ENCODE data around the gene ELOVL5.
A peak's percentile ranks its signal among the peaks of the same experiment; 100 is the strongest.

The ELOVL5 gene, protein sequence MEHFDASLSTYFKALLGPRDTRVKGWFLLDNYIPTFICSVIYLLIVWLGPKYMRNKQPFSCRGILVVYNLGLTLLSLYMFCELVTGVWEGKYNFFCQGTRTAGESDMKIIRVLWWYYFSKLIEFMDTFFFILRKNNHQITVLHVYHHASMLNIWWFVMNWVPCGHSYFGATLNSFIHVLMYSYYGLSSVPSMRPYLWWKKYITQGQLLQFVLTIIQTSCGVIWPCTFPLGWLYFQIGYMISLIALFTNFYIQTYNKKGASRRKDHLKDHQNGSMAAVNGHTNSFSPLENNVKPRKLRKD

DNA sequence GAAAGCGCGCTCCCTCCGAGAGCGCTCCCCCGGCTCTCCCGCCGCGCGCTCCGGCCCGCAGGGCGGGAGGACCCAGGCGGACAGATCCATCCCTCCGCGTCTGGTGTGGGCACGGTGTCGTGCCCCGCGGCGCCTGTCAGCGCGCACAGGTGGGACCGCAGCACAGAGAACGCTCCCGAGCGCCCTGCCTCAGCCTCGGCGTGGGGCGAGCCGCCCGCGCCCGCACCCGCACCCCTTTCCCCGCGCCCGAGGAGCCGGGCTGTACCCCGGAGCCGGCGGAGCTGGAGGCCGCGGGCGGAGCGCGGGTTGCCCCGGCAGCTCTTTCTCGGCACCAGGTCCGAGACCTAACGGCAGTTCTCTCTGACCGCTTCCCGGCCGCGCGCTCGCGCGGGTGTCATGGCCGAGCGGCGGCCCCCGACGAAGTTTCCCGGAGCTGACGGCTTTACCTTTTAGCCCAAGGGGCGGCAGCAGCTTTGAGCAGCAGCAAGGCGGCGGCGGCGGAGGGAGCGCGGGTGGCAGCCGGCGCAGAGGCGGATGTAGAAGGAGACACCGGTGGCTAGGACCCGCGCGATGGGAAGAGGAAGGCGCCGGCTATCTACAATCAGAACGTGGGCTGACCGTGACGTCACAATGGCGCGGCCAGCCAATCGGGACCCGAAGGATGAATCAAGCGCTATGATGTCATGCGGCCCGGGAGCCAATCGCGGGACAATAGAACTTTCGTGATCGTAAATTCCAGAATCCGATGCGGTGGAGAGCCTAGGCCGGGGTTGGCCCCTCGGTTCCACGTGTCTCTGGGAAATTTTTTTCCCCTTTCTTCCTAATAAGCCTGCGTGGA lies at the start of gene ELOVL5:
ELOVL5 (minus strand) TSS at position 580 of the 838 bp plus-strand sequence. CDS start 53,251 bp downstream, outside the sequence.
- Histone ChIP-seq H3K4me1 (ENCODE audit: low read length) (peaks cover 22% of the 10 kb centered on the region), H4K20me1 (ENCODE audit: insufficient read depth, low read length) (peaks cover 35% of the 10 kb centered on the region), H3K4me2 (ENCODE audit: low read length) (peak within 1 kb of the TSS; percentile 86), H3K27me3 (ENCODE audit: low read depth, low read length) (peaks cover 25% of the 10 kb centered on the region), H2AFZ (ENCODE audit: low read depth, low read length) (peak within 1 kb of the TSS; percentile 70), H3K27ac (ENCODE audit: low read length) (peak within 1 kb of the TSS; percentile 48), H3K36me3 (replicated peaks; ENCODE audit: low read depth, low read length) (peaks cover 26% of the 10 kb centered on the region), H3K9ac (ENCODE audit: low read length) (peak within 1 kb of the TSS; percentile 76), H3K79me2 (ENCODE audit: low read length) (peaks cover 51% of the 10 kb centered on the region), H3K4me3 (ENCODE audit: low read length) (peak within 1 kb of the TSS; percentile 86), H3K9me3 (ENCODE audit: insufficient read depth, low read length) (no peaks in the 10 kb centered on the region)
- TF ChIP-seq EZH2phosphoT487 (IDR thresholded peaks at IDR 0.05; ENCODE audit: low read depth) = no peak
- TF ChIP-seq, protein P1, sequence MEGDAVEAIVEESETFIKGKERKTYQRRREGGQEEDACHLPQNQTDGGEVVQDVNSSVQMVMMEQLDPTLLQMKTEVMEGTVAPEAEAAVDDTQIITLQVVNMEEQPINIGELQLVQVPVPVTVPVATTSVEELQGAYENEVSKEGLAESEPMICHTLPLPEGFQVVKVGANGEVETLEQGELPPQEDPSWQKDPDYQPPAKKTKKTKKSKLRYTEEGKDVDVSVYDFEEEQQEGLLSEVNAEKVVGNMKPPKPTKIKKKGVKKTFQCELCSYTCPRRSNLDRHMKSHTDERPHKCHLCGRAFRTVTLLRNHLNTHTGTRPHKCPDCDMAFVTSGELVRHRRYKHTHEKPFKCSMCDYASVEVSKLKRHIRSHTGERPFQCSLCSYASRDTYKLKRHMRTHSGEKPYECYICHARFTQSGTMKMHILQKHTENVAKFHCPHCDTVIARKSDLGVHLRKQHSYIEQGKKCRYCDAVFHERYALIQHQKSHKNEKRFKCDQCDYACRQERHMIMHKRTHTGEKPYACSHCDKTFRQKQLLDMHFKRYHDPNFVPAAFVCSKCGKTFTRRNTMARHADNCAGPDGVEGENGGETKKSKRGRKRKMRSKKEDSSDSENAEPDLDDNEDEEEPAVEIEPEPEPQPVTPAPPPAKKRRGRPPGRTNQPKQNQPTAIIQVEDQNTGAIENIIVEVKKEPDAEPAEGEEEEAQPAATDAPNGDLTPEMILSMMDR (IDR thresholded peaks at IDR 0.05; ENCODE audit: low read depth, low read length) = no peak

DNA sequence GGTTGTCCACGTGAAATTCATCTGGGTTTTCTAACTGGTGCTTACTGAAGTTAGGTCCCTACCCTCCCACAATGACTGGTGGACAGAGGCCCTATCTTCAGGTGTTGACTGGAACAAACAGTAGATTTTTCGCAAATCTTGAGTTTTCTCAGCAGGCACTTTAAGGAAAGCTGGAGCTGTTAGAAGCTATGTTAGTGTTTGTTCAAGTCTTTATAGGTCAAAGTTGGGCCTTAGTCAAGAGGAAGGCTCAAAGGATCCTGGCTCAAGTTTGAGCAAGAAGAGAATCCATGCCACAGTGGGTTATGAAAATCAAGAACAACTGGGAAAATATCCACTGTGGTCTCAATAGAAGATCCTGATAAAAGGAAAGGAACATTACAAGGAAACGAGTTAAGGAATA lies 48.5 kb upstream of the ELOVL5 start:
- TF ChIP-seq, protein P1 (IDR thresholded peaks at IDR 0.05; ENCODE audit: low read depth, low read length) = no peak
- H3K4me1 ChIP-seq (ENCODE audit: low read length) = no peaks in the 10 kb centered on the region
- H3K36me3 ChIP-seq (replicated peaks; ENCODE audit: low read depth, low read length) = no peaks in the 10 kb centered on the region
- H3K79me2 ChIP-seq (ENCODE audit: low read length) = no peaks in the 10 kb centered on the region
- H3K9me3 ChIP-seq (ENCODE audit: insufficient read depth, low read length) = no peaks in the 10 kb centered on the region
- H2AFZ ChIP-seq (ENCODE audit: low read depth, low read length) = no peak overlapping the region
- H3K4me2 ChIP-seq (ENCODE audit: low read length) = no peak overlapping the region
- H3K9ac ChIP-seq (ENCODE audit: low read length) = no peak overlapping the region
- H3K27me3 ChIP-seq (ENCODE audit: low read depth, low read length) = peaks cover 13% of the 10 kb centered on the region; the same call in 1 of the 2 replicates
- H3K27ac ChIP-seq (ENCODE audit: low read length) = no peak overlapping the region
- H3K4me3 ChIP-seq (ENCODE audit: low read length) = no peak overlapping the region
- no peaks in the 10 kb centered on the region for H4K20me1 ChIP-seq (ENCODE audit: insufficient read depth, low read length)

DNA sequence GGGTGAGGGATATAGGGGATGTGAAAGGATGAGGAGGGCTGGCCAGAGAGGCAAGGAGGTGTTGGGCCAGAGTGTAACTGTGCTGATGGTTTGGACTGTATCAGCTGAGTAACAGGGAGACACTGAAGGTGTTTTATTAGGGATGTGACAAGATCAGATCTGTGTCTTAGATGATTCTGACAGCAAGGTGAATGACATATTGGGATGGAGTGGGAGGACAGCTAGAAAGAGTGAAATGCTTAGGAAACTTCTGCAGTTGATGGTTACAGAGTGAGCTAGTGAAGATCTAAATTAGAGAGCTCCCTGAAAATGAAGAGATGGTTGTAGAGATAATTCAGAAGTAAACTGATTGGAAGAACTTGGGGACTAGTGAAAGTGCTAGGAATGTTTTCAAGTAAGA lies 47.2 kb upstream of the ELOVL5 start:
- H3K27me3 ChIP-seq (ENCODE audit: low read depth, low read length) = peaks cover 13% of the 10 kb centered on the region; the same call in 1 of the 2 replicates
- no peak overlapping the region for H3K9ac ChIP-seq (ENCODE audit: low read length)
- no peaks in the 10 kb centered on the region for H3K36me3 ChIP-seq (replicated peaks; ENCODE audit: low read depth, low read length)
- H3K9me3 ChIP-seq (ENCODE audit: insufficient read depth, low read length) = no peaks in the 10 kb centered on the region
- H4K20me1 ChIP-seq (ENCODE audit: insufficient read depth, low read length) = no peaks in the 10 kb centered on the region
- no peak overlapping the region for H3K4me3 ChIP-seq (ENCODE audit: low read length)
- no peak overlapping the region for H2AFZ ChIP-seq (ENCODE audit: low read depth, low read length)
- no peak overlapping the region for H3K4me2 ChIP-seq (ENCODE audit: low read length)
- H3K4me1 ChIP-seq (ENCODE audit: low read length) = no peaks in the 10 kb centered on the region
- H3K79me2 ChIP-seq (ENCODE audit: low read length) = no peaks in the 10 kb centered on the region
- H3K27ac ChIP-seq (ENCODE audit: low read length) = no peak overlapping the region
- TF ChIP-seq, protein P1 (IDR thresholded peaks at IDR 0.05; ENCODE audit: low read depth, low read length) = no peak
- TF ChIP-seq EZH2phosphoT487 (IDR thresholded peaks at IDR 0.05; ENCODE audit: low read depth) = no peak

DNA sequence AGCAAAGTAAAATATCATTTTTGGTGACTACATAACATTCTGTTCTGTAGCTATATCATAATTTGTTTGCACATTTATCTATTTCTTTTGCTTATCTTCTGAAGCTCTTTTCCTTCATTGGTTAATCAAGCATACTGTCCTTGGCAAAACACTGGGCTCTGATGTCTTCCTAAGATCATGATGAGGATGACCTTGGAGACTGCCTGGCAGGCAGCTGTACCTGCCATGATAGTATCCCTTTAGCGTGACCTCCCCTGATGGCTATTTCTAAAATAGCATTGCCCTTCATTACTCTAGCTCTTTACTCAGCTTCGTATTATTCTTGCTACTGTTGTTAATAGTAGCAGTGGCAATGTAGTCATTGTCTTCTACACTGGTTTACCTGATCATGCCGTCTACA lies 46.0 kb upstream of the ELOVL5 start:
- Histone ChIP-seq H2AFZ (ENCODE audit: low read depth, low read length) (no peak overlapping the region), H3K27me3 (ENCODE audit: low read depth, low read length) (peaks cover 12% of the 10 kb centered on the region; the same call in 1 of the 2 replicates), H3K4me1 (ENCODE audit: low read length) (no peaks in the 10 kb centered on the region), H4K20me1 (ENCODE audit: insufficient read depth, low read length) (no peaks in the 10 kb centered on the region), H3K4me2 (ENCODE audit: low read length) (no peak overlapping the region), H3K36me3 (replicated peaks; ENCODE audit: low read depth, low read length) (no peaks in the 10 kb centered on the region), H3K79me2 (ENCODE audit: low read length) (no peaks in the 10 kb centered on the region), H3K9me3 (ENCODE audit: insufficient read depth, low read length) (no peaks in the 10 kb centered on the region), H3K27ac (ENCODE audit: low read length) (no peak overlapping the region), H3K9ac (ENCODE audit: low read length) (no peak overlapping the region), H3K4me3 (ENCODE audit: low read length) (no peak overlapping the region)
- TF ChIP-seq, protein P1 (IDR thresholded peaks at IDR 0.05; ENCODE audit: low read depth, low read length) = no peak
- TF ChIP-seq EZH2phosphoT487 (IDR thresholded peaks at IDR 0.05; ENCODE audit: low read depth) = no peak

Data from OCI-LY3 (cell line).